Measurements from ENCODE around the gene ZDHHC14. TPM values are rescaled to one million over a fixed set of nuclear protein-coding genes. Genes with fewer than 3 reads are reported as not detected.
A peak's percentile ranks its signal among the peaks of the same experiment; 100 is the strongest.
"Not testable (repeated sequence)": the region's sequence is repeated elsewhere in the genome, so short reads cannot be mapped to it uniquely, and the experiment has no call there.

Gene ZDHHC14
- total RNA-seq, 1 donor from 2014 or later: 5.1 TPM

GRCh38 chr6:157689875-157690274, 308.9 kb downstream of the ZDHHC14 start:
- Mint-ChIP-seq H3K27me3 (ENCODE audit: unreplicated experiment) (peaks cover 9% of the 10 kb centered on the region), H3K36me3 (ENCODE audit: unreplicated experiment) (peaks cover 4% of the 10 kb centered on the region), H3K4me3 (ENCODE audit: unreplicated experiment) (peak overlapping the region; percentile 42), H3K4me1 (ENCODE audit: low read depth, unreplicated experiment) (peaks cover 23% of the 10 kb centered on the region), H3K27ac (ENCODE audit: unreplicated experiment) (peak overlapping the region; percentile 74), H3K9me3 (ENCODE audit: unreplicated experiment) (peaks cover 8% of the 10 kb centered on the region)
- no peak for DNase-seq
- no peak for TF ChIP-seq CTCF (IDR thresholded peaks at IDR 0.05; ENCODE audit: partially characterized antibody, unreplicated experiment)

GRCh38 chr6:157690441-157691210, 309.6 kb downstream of the ZDHHC14 start:
- H3K27ac Mint-ChIP-seq (ENCODE audit: unreplicated experiment): peak overlapping the region; percentile 10

GRCh38 chr6:157691621-157692020, 310.6 kb downstream of the ZDHHC14 start:
- not testable (repeated sequence) for DNase-seq; H3K4me3 Mint-ChIP-seq (ENCODE audit: unreplicated experiment); H3K27me3 Mint-ChIP-seq (ENCODE audit: unreplicated experiment); H3K9me3 Mint-ChIP-seq (ENCODE audit: unreplicated experiment); H3K36me3 Mint-ChIP-seq (ENCODE audit: unreplicated experiment); H3K27ac Mint-ChIP-seq (ENCODE audit: unreplicated experiment)
- peaks cover 17% of the 10 kb centered on the region for H3K4me1 Mint-ChIP-seq (ENCODE audit: low read depth, unreplicated experiment)

More at GRCh38 chr6:157690441-157691210, 309.6 kb downstream of the ZDHHC14 start:
- H3K36me3 Mint-ChIP-seq (ENCODE audit: unreplicated experiment): peaks cover 4% of the 10 kb centered on the region
- H3K4me3 Mint-ChIP-seq (ENCODE audit: unreplicated experiment): peak overlapping the region; percentile 42
- TF ChIP-seq CTCF (IDR thresholded peaks at IDR 0.05; ENCODE audit: partially characterized antibody, unreplicated experiment): no peak
- H3K9me3 Mint-ChIP-seq (ENCODE audit: unreplicated experiment): peaks cover 8% of the 10 kb centered on the region
- peaks cover 9% of the 10 kb centered on the region for H3K27me3 Mint-ChIP-seq (ENCODE audit: unreplicated experiment)
- H3K4me1 Mint-ChIP-seq (ENCODE audit: low read depth, unreplicated experiment): peaks cover 21% of the 10 kb centered on the region
- DNase-seq: peak; percentile 43

- peaks cover 5% of the 10 kb centered on the region for H3K9me3 Mint-ChIP-seq (ENCODE audit: unreplicated experiment)
- H3K36me3 Mint-ChIP-seq (ENCODE audit: unreplicated experiment): peaks cover 16% of the 10 kb centered on the region
- H3K27ac Mint-ChIP-seq (ENCODE audit: unreplicated experiment): no peak overlapping the region
- TF ChIP-seq CTCF (IDR thresholded peaks at IDR 0.05; ENCODE audit: partially characterized antibody, unreplicated experiment): no peak
- DNase-seq: no peak
- peaks cover 15% of the 10 kb centered on the region for H3K4me1 Mint-ChIP-seq (ENCODE audit: low read depth, unreplicated experiment)
- H3K27me3 Mint-ChIP-seq (ENCODE audit: unreplicated experiment): peaks cover 13% of the 10 kb centered on the region
- no peak overlapping the region for H3K4me3 Mint-ChIP-seq (ENCODE audit: unreplicated experiment)
Observed at GRCh38 chr6:157693867-157694266, 312.9 kb downstream of the ZDHHC14 start.

GRCh38 chr6:157695301-157696040, 314.5 kb downstream of the ZDHHC14 start:
- no peak overlapping the region for H3K4me3 Mint-ChIP-seq (ENCODE audit: unreplicated experiment)
- no peak overlapping the region for H3K27ac Mint-ChIP-seq (ENCODE audit: unreplicated experiment)
- peaks cover 13% of the 10 kb centered on the region for H3K36me3 Mint-ChIP-seq (ENCODE audit: unreplicated experiment)
- H3K4me1 Mint-ChIP-seq (ENCODE audit: low read depth, unreplicated experiment): peaks cover 3% of the 10 kb centered on the region
- no peak for DNase-seq
- no peak for TF ChIP-seq CTCF (IDR thresholded peaks at IDR 0.05; ENCODE audit: partially characterized antibody, unreplicated experiment)
- no peaks in the 10 kb centered on the region for H3K9me3 Mint-ChIP-seq (ENCODE audit: unreplicated experiment)
- peaks cover 7% of the 10 kb centered on the region for H3K27me3 Mint-ChIP-seq (ENCODE audit: unreplicated experiment)

Measured in glutamatergic neuron (in vitro differentiated cells).